NCI-H187 (cell line): Measurements from ENCODE around the gene DTL.

ENCODE experiments used
- DNase-seq, 2 experiments: peaks; one replicate each; lab custom pipeline; 2025; lab: John Stamatoyannopoulos, UW

DTL gene

DNA sequence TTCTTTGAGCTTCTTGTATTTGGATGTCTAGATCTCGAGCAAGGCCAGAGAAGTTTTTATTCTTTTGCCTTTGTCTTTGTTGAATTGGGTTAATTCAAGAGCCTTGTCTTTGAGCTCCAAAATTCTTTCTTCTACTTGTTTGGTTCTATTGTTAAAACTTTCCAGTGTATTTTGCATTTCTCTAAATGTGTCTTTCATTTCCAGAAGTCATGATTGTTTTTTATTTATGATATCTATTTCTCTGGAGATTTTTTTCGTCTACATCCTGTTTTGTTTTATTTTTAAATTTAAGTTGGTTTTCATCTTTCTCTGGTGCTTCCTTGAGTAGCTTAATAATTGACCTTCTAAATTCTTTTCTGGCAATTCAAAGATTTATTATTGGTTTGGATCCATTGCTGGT lies 61.8 kb downstream of the DTL start:
- DNase-seq = no peak

DNA sequence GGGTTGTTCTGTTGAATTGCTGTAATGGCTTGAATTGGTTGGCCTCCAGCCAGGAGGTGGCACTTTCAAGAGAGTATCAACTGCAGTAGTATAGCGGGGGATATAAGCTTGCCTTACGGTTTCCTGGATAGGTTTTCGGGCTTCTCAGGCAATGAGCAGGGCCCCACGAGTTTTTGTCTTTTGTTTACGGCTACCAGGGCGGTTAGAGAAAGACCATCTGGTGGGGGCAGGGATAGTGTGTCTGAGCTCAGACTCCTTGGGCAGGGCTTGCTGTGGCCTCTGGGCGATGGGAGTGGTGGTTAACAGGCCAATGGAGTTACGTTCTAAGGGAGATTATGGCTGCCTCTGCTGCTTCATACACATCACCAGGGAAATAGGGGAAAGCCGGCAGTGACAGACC lies 62.8 kb downstream of the DTL start:
- no peak for DNase-seq

DNA sequence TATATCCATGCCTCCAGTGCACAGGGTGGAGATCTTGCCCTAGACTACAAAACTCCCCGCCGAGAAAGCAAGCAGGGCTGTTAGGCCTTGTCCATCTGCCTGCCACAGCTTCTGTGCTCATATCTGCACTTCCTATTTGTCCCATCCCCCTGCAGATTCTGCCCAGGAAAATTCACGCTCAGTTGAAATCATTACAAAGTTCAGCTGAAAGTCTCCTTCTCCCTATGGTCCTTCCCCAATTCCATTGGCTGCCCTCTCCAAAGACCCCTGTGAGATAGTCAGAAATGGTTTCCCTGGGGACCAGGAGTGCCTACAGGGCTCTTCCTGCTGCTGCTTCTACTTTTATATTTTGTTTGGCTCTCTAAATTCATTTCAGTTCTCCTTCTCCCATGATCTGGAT lies 63.2 kb downstream of the DTL start:
- no peak for DNase-seq

GRCh38 chr1:212101251-212101650 lies 65.7 kb downstream of the DTL start:
- DNase-seq = no peak

DNA sequence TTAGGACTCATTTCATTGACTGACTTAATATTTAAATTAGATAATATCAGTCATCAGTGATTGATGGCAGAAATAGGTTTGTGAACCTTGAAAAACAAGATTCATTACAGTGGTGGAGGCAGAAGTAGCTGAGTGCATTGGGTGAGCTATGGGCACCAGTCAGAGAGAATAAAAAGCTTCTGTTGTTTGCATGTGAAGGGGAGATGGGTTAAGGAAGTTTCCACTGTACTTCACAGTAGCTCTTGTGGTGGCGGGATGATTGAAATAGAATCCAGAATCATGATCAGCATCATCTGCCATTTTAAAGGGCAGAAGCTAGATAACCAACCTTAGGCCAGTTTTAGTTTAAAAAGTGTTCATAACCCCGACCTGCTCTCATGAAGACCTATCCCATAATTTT lies 66.2 kb downstream of the DTL start:
- DNase-seq = no peak

- no peak for DNase-seq
These were observed 69.2 kb downstream of the DTL start for GRCh38 chr1:212104586-212105325.

GRCh38 chr1:212106286-212106792 lies 70.8 kb downstream of the DTL start:
- no peak for DNase-seq

GRCh38 chr1:212107481-212107880 lies 71.9 kb downstream of the DTL start:
- no peak for DNase-seq

- DNase-seq = no peak
These were observed 72.6 kb downstream of the DTL start for GRCh38 chr1:212108187-212108586.

GRCh38 chr1:212108981-212109380 lies 73.4 kb downstream of the DTL start:
- no peak for DNase-seq

- no peak for DNase-seq
These were observed 74.2 kb downstream of the DTL start for GRCh38 chr1:212109728-212110127.

GRCh38 chr1:212110617-212111016 lies 75.1 kb downstream of the DTL start:
- no peak for DNase-seq

GRCh38 chr1:212111536-212111935 lies 76.0 kb downstream of the DTL start:
- DNase-seq = no peak

- no peak for DNase-seq
These were observed 78.2 kb downstream of the DTL start for GRCh38 chr1:212113706-212114105.

DNA sequence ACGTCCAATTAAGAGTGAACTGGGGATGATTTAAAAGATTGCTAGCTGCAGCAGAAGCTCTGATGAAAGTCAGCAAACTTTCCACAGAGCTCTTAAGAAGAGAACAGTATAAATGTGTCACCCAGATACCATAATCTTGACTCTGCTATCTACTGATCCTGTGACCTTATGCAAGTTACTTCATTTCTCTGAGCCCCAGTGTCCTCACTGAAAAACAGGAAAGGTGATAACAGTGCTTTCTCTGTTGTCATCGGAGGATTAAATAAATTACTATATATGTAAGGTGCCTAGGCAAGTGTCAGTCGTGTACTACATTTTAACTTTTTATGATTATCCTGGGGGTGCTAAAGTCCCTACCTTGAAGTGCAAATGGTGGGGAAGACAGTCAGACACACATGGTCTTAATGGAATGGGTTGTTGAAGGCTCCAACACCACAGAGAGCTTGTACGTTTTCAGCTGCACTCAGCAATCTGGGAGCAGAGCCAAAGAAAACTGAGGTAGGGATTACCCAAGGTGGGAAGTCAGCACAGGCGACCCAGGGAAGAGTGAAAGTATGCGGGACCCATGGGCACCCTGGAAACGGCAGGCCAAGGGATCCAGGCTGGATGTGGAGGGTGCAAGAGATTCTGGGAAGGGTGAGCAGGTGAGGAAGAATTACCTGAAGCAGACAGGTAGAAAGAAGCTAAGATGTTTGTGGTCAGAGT lies 82.8 kb downstream of the DTL start:
- DNase-seq = no peak

DNA sequence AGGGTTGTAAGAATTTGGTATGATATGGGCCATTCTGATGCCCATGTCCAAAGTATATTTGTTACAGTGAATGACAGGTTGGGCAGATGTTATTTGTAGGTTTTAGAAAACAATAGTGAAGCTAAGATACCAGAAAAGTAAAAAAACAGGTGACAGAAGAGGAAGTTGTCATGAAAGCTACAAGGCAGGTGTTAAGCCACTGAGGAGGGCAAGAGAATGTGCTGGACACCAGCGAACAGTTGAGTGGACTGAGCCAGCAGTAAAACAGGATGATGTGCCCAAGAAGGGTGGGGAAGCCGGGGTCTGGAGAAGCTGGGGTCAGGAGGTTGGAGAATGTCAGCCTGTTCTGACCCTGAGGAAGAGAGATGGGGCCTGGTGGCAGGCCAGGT lies 83.3 kb downstream of the DTL start:
- no peak for DNase-seq

DNA sequence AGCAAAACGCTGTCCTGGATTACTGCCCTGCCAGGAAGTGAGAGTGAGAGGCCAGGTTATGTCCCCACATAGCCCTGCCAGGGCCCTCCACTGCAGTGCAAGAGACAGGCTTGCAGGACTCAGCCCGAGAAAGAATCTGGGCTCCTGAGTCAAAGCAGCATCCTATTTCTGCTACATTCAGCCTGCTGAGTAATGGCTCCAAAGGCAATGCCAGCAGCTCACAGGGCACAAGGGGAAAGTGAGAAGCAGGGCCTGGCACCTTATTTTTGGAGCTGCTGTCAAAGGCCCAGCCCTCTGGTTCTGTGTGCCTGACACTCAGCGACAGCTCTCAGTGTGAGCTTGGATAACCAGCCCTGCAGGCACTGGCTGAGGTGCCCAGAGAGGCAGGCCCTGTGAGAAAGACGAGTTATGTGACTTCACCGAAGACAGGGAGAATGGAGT lies 83.9 kb downstream of the DTL start:
- no peak for DNase-seq

- DNase-seq = no peak
These were observed 84.3 kb downstream of the DTL start for GRCh38 chr1:212119863-212120262.

- DNase-seq = no peak
These were observed 86.2 kb downstream of the DTL start for GRCh38 chr1:212121779-212122178.

DNA sequence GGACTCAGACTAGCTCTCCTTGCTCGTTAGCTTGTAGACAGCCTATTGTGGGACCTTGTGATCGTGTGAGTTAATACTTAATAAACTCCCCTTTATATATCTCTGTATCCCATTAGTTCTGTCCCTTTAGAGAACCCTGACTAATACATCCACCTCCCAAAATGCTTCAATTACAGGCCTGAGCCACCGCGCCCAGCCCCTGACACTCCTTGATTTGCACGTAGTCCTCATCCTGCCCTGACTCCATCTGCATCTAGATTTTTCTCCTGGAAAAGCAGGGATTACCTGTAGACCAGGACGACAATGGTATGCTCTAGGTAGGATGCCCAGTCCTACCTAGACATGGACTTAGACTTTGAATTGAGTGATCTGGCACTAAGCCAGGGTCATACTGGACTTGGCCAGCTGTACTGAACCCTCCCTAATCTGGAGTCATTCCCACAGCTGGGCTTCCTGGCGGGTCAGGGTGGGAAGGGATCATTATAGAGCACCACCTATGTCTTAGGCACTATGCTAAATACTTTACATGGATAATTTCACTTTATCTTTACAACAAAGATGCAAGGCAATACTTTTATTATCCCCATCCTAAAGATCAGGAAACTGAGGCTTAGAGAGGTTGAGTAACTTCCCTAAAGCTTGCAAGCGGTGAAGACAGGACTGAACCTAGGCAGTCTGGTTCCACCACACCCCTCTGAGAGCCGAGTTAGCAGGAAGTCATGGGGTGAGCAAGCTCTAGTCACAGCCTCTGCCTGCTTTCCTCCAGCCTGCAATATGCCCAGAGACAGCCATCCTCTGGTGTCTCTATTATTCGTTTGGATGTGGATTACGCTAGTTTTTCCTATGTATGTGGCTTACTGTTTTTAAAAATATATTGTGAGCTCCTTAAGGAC lies 89.4 kb downstream of the DTL start:
- DNase-seq = no peak

GRCh38 chr1:212125654-212126053 lies 90.1 kb downstream of the DTL start:
- DNase-seq = no peak

DNA sequence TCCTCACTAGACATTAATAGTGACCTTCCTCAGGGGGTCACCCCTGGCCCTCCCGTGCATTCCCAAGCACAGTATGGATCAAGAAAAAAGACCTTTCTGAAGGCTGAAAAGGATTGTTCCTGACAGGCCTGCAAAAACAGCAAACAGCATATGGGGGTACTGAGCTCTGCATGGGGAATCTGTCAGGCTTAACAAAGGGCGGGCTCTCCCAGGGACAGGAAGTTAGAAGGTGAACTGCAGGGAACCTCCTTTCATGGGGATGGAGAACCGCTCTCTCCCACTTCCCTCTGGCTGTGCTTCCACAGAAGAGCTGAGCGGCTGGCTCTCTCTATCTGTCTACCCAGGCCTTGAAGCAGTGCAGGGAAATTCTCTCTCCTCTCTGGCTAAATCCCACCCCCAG lies 91.7 kb downstream of the DTL start:
- DNase-seq = no peak

DNA sequence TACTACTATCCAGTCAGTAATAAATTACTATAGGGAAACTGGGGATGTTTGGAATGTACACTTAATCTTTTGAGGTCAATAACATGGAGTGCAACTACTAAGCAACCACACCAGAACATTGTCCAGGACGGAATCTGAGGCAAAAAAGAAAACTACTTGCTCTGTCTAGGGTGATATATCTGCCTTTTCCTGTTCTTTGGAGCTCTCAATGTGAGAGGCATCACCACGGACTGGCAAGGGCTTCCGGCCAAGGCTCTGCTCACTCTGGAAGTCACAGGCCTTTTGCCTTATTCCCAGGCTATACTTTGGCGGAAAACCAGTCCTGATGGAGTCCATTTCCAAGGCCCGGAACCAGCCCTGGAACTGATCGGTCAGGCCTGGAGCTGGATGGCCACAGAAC lies 94.2 kb downstream of the DTL start:
- DNase-seq = no peak
